CD4-positive, alpha-beta T cell (primary cell): ENCODE results near the gene ADK. TPM values are rescaled to one million over a fixed set of nuclear protein-coding genes. Genes with fewer than 3 reads are reported as not detected.
"Not testable (repeated sequence)": the region's sequence is repeated elsewhere in the genome, so short reads cannot be mapped to it uniquely, and the experiment has no call there.

Experiments used
- ATAC-seq: fragments of 200-7000 bp; cut with Tn5 transposase; one replicate; pipeline ENCODE4 v1.10.0; 2022; ENCODE audit warnings: mild to moderate bottlenecking; ENCODE audit not compliant: poor library complexity
- CTCF ChIA-PET: fragments of 350-600 bp; sonication (Branson Sonifier 250); formaldehyde crosslinking; loops from one replicate; lab custom pipeline; 2021; ENCODE audit warnings: antibody characterized with exemption, inconsistent platforms; lab: Charles Lee
- POLR2A ChIA-PET: fragments of 350-600 bp; sonication (Branson Sonifier 250); formaldehyde crosslinking; loops from one replicate; lab custom pipeline; 2021; ENCODE audit warnings: antibody characterized with exemption, inconsistent platforms; lab: Charles Lee
- DNase-seq, 14 experiments: peaks; one replicate each; pipeline ENCODE4 v3.0.0-alpha.2; 2013 to 2020; ENCODE audit warnings: mixed read lengths in 2 of 14
- H3K27ac ChIP-seq, 2 donors: one replicate each; pipeline versions ENCODE4 v1.5.1 to v1.7.0; 2013; ENCODE audit warnings: low read length in 2 of 2, low read depth in 1 of 2, mild to moderate bottlenecking in 1 of 2
- H3K27me3 ChIP-seq, 2 experiments: 1 replicate in 1 of 2; 2 replicates in 1 of 2; pipeline versions ENCODE4 v1.6.1 to v1.7.0; 2013; ENCODE audit warnings: low read length in 2 of 2, control low read depth in 1 of 2, mild to moderate bottlenecking in 1 of 2, moderate library complexity in 1 of 2; ENCODE audit not compliant: insufficient read depth in 2 of 2, control insufficient read depth in 1 of 2
- H3K36me3 ChIP-seq: one replicate; pipeline ENCODE4 v1.6.1; 2013; ENCODE audit warnings: low read length, control low read depth; ENCODE audit not compliant: insufficient read depth
- H3K4me1 ChIP-seq: one replicate; pipeline ENCODE4 v1.6.1; 2013; ENCODE audit warnings: low read length, control low read depth; ENCODE audit not compliant: insufficient read depth
- H3K4me3 ChIP-seq: one replicate; pipeline ENCODE4 v1.5.1; 2013; ENCODE audit warnings: mild to moderate bottlenecking, low read length, moderate library complexity
- H3K9me3 ChIP-seq, 2 experiments: 1 replicate in 1 of 2; 2 replicates in 1 of 2; pipeline versions ENCODE4 v1.6.1 to v1.7.0; 2013; ENCODE audit warnings: low read length in 2 of 2, mild to moderate bottlenecking in 2 of 2, control low read depth in 1 of 2, moderate library complexity in 1 of 2; ENCODE audit not compliant: control insufficient read depth in 1 of 2, insufficient read depth in 1 of 2
- H3K27ac Mint-ChIP-seq: one replicate; pipeline ENCODE4 v1.8.0; 2020; ENCODE audit warnings: mixed read lengths
- H3K27me3 Mint-ChIP-seq: one replicate; pipeline ENCODE4 v1.8.0; 2021; ENCODE audit warnings: mixed read lengths
- H3K36me3 Mint-ChIP-seq: one replicate; pipeline ENCODE4 v1.8.0; 2021; ENCODE audit warnings: low read depth, mixed read lengths
- H3K4me1 Mint-ChIP-seq: one replicate; pipeline ENCODE4 v1.8.0; 2021; ENCODE audit warnings: low read depth, mixed read lengths
- H3K4me3 Mint-ChIP-seq: one replicate; pipeline ENCODE4 v1.8.0; 2020; ENCODE audit warnings: mild to moderate bottlenecking, mixed read lengths
- H3K9me3 Mint-ChIP-seq: one replicate; pipeline ENCODE4 v1.8.0; 2020; ENCODE audit warnings: mixed read lengths
- CTCF ChIP-seq: fragments of 200-600 bp; IDR thresholded peaks from one replicate; pipeline ENCODE4 v1.8.0; 2022; ENCODE audit warnings: antibody characterized with exemption, mild to moderate bottlenecking
- intact Hi-C, 2 experiments: fragments of 100-400 bp; cut with DNase I in 1 of 2; cut with micrococcal nuclease in 1 of 2; formaldehyde crosslinking; loops; one replicate each; pipeline versions ENCODE4 v1.15.1 to v1.9.0; 2023 to 2025; cut with DNase I, micrococcal nuclease
- total RNA-seq, 174 experiments: library from RNA in 2 of 174; stranded (reverse) in 2 of 174; gene quantifications; one replicate each; pipeline ENCODE4 v1.2.3 and lab custom pipeline; 2021 to 2026

Gene ADK
- total RNA-seq, 2 experiments from 2014 or later: 15.3 to 17.6 TPM

- DNase-seq: no peak
- no peaks in the 10 kb centered on the region for H3K4me1 ChIP-seq
- no peak for ATAC-seq
- Mint-ChIP-seq H3K4me3 (no peak overlapping the region), H3K27me3 (no peaks in the 10 kb centered on the region), H3K9me3 (peaks cover 9% of the 10 kb centered on the region), H3K27ac (no peak overlapping the region), H3K4me1 (no peaks in the 10 kb centered on the region), H3K36me3 (peaks cover 18% of the 10 kb centered on the region)
- no peaks in the 10 kb centered on the region for H3K36me3 ChIP-seq
- peaks cover 0 to 5% of the 10 kb centered on the region in 2 experiments for H3K9me3 ChIP-seq
- no peak for TF ChIP-seq CTCF
- no peak overlapping the region for H3K4me3 ChIP-seq
- CTCF ChIA-PET: no interaction called here
- H3K27ac ChIP-seq: no peak overlapping the region
- H3K27me3 ChIP-seq: no peaks in the 10 kb centered on the region
- intact Hi-C loops: no loop called here
- POLR2A ChIA-PET: interaction anchor here (0.6 kb wide), 1 partner anchor 98 kb away, joined by 4 read pairs; no protein-coding TSS in a partner anchor
Measured at GRCh38 chr10:74453169-74453568, 302.1 kb downstream of the ADK start.

GRCh38 chr10:74457478-74457877, 306.5 kb downstream of the ADK start:
- H3K27ac Mint-ChIP-seq, H3K4me3 ChIP-seq, H3K4me1 ChIP-seq, DNase-seq, ATAC-seq, H3K4me1 Mint-ChIP-seq, H3K27ac ChIP-seq, H3K9me3 Mint-ChIP-seq, H3K27me3 ChIP-seq, intact Hi-C loops, H3K4me3 Mint-ChIP-seq, POLR2A ChIA-PET, H3K27me3 Mint-ChIP-seq, H3K36me3 ChIP-seq, H3K9me3 ChIP-seq, CTCF ChIA-PET: not testable (repeated sequence)
- peaks cover 18% of the 10 kb centered on the region for H3K36me3 Mint-ChIP-seq

GRCh38 chr10:74460812-74461211, 309.8 kb downstream of the ADK start:
- Mint-ChIP-seq H3K27ac (no peak overlapping the region), H3K4me3 (no peak overlapping the region), H3K9me3 (peaks cover 8% of the 10 kb centered on the region), H3K36me3 (peaks cover 11% of the 10 kb centered on the region), H3K27me3 (no peaks in the 10 kb centered on the region), H3K4me1 (no peaks in the 10 kb centered on the region)
- no peaks in the 10 kb centered on the region for H3K36me3 ChIP-seq
- H3K27ac ChIP-seq: no peak overlapping the region
- peaks cover 0 to 5% of the 10 kb centered on the region in 2 experiments for H3K9me3 ChIP-seq
- intact Hi-C loops: no loop called here
- H3K27me3 ChIP-seq: no peaks in the 10 kb centered on the region
- no peak overlapping the region for H3K4me3 ChIP-seq
- no peaks in the 10 kb centered on the region for H3K4me1 ChIP-seq
- DNase-seq (no peak), ATAC-seq (no peak)
- ChIA-PET CTCF (no interaction called here), POLR2A (no interaction called here)
- no peak for TF ChIP-seq CTCF

- H3K36me3 Mint-ChIP-seq: peaks cover 28% of the 10 kb centered on the region
- H3K27ac Mint-ChIP-seq: no peak overlapping the region
- Histone ChIP-seq H3K9me3 (no peaks in the 10 kb centered on the region), H3K4me3 (no peak overlapping the region), H3K4me1 (no peaks in the 10 kb centered on the region), H3K27me3 (no peaks in the 10 kb centered on the region), H3K27ac (no peak overlapping the region), H3K36me3 (no peaks in the 10 kb centered on the region)
- no peak for ATAC-seq
- intact Hi-C loops: no loop called here
- H3K9me3 Mint-ChIP-seq: no peaks in the 10 kb centered on the region
- DNase-seq: no peak
- CTCF ChIA-PET: no interaction called here
- TF ChIP-seq CTCF: no peak
- no peaks in the 10 kb centered on the region for H3K27me3 Mint-ChIP-seq
- POLR2A ChIA-PET: no interaction called here
- H3K4me3 Mint-ChIP-seq: no peak overlapping the region
- peaks cover 5% of the 10 kb centered on the region for H3K4me1 Mint-ChIP-seq
Measured at GRCh38 chr10:74474022-74474713, 323.1 kb downstream of the ADK start.

- intact Hi-C loops, H3K4me3 Mint-ChIP-seq, H3K9me3 Mint-ChIP-seq, H3K27ac Mint-ChIP-seq, H3K4me1 Mint-ChIP-seq, H3K27me3 Mint-ChIP-seq, POLR2A ChIA-PET, H3K4me3 ChIP-seq, CTCF ChIA-PET, H3K36me3 ChIP-seq, ATAC-seq, H3K9me3 ChIP-seq, H3K27me3 ChIP-seq, H3K4me1 ChIP-seq, H3K27ac ChIP-seq, DNase-seq: not testable (repeated sequence)
- peaks cover 30% of the 10 kb centered on the region for H3K36me3 Mint-ChIP-seq
Measured at GRCh38 chr10:74476162-74476706, 325.2 kb downstream of the ADK start.
